RWPE2 (cell line): Measurements from ENCODE around the gene RNF112.

Experiments used
- ATAC-seq: fragments of 200-7000 bp; cut with Tn5 transposase; 3 replicates; pipeline ENCODE4 v1.9.1; 2021; ENCODE audit warnings: low read depth
- DNase-seq: peaks from one replicate; pipeline ENCODE4 v3.0.0-alpha.2; 2020; ENCODE audit warnings: low spot score
- H3K27ac ChIP-seq: fragments of 450-650 bp; 2 replicates; pipeline ENCODE4 v1.5.1; 2017; ENCODE audit warnings: mild to moderate bottlenecking; ENCODE audit not compliant: poor library complexity, severe bottlenecking
- H3K27me3 ChIP-seq: fragments of 250-450 bp; sonication (Bioruptor Pico); 2 replicates; pipeline ENCODE4 v1.5.1; 2021; ENCODE audit warnings: mild to moderate bottlenecking, moderate library complexity; ENCODE audit not compliant: insufficient read depth, poor library complexity, severe bottlenecking
- H3K36me3 ChIP-seq: fragments of 250-450 bp; sonication (Bioruptor Pico); 2 replicates; pipeline ENCODE4 v1.5.1; 2020; ENCODE audit warnings: low read depth, mild to moderate bottlenecking, moderate library complexity
- H3K4me1 ChIP-seq: fragments of 250-450 bp; sonication (Bioruptor Pico); 2 replicates; pipeline ENCODE4 v1.5.1; 2021; ENCODE audit warnings: mild to moderate bottlenecking, moderate library complexity; ENCODE audit not compliant: insufficient read depth, poor library complexity, severe bottlenecking
- H3K4me3 ChIP-seq: fragments of 250-450 bp; sonication (Bioruptor Pico); 2 replicates; pipeline ENCODE4 v1.5.1; 2021; ENCODE audit warnings: mild to moderate bottlenecking, moderate library complexity; ENCODE audit not compliant: severe bottlenecking
- H3K9me3 ChIP-seq: fragments of 250-450 bp; sonication (Bioruptor Pico); 2 replicates; pipeline ENCODE4 v1.5.1; 2021; ENCODE audit warnings: mild to moderate bottlenecking, moderate library complexity; ENCODE audit not compliant: severe bottlenecking
- CTCF ChIP-seq: fragments of 450-650 bp; IDR thresholded peaks from one replicate; pipeline ENCODE4 v1.5.1; 2017; ENCODE audit warnings: mild to moderate bottlenecking, moderate library complexity; ENCODE audit not compliant: poor library complexity, severe bottlenecking

The RNF112 gene

GRCh38 chr17:19369846-19370492 lies 41.1 kb upstream of the RNF112 start:
- H3K4me1 ChIP-seq, result no peaks in the 10 kb centered on the region
- H3K27me3 ChIP-seq, result no peaks in the 10 kb centered on the region
- H3K27ac ChIP-seq, result no peak overlapping the region
- H3K36me3 ChIP-seq, result no peaks in the 10 kb centered on the region
- DNase-seq, result peak; percentile 23
- H3K4me3 ChIP-seq, result no peak overlapping the region
- H3K9me3 ChIP-seq, result no peaks in the 10 kb centered on the region
- no peak for ATAC-seq
- no peak for TF ChIP-seq CTCF

- no peak for TF ChIP-seq CTCF
Observed at GRCh38 chr17:19370493-19370960, 40.5 kb upstream of the RNF112 start.

GRCh38 chr17:19371259-19372010 lies 39.6 kb upstream of the RNF112 start:
- H3K9me3 ChIP-seq, result no peaks in the 10 kb centered on the region
- no peaks in the 10 kb centered on the region for H3K36me3 ChIP-seq
- no peaks in the 10 kb centered on the region for H3K4me1 ChIP-seq
- DNase-seq (no peak), ATAC-seq (no peak)
- no peak for TF ChIP-seq CTCF
- no peak overlapping the region for H3K4me3 ChIP-seq
- H3K27ac ChIP-seq, result no peak overlapping the region
- H3K27me3 ChIP-seq, result no peaks in the 10 kb centered on the region

More at GRCh38 chr17:19370493-19370960, 40.5 kb upstream of the RNF112 start:
- Histone ChIP-seq H3K9me3 (no peaks in the 10 kb centered on the region), H3K4me3 (no peak overlapping the region), H3K27ac (no peak overlapping the region), H3K36me3 (no peaks in the 10 kb centered on the region), H3K4me1 (no peaks in the 10 kb centered on the region), H3K27me3 (no peaks in the 10 kb centered on the region)
- ATAC-seq, result no peak
- DNase-seq, result peak; percentile 35

- Histone ChIP-seq H3K27me3 (no peaks in the 10 kb centered on the region), H3K4me3 (no peak overlapping the region), H3K9me3 (no peaks in the 10 kb centered on the region), H3K36me3 (no peaks in the 10 kb centered on the region), H3K27ac (no peak overlapping the region), H3K4me1 (no peaks in the 10 kb centered on the region)
- ATAC-seq (no peak), DNase-seq (no peak)
- no peak for TF ChIP-seq CTCF
Observed at GRCh38 chr17:19372011-19372370, 39.0 kb upstream of the RNF112 start.

GRCh38 chr17:19372439-19372838 lies 38.6 kb upstream of the RNF112 start:
- Histone ChIP-seq H3K27ac (no peak overlapping the region), H3K9me3 (no peaks in the 10 kb centered on the region), H3K4me1 (no peaks in the 10 kb centered on the region), H3K27me3 (no peaks in the 10 kb centered on the region), H3K36me3 (no peaks in the 10 kb centered on the region), H3K4me3 (no peak overlapping the region)
- no peak for ATAC-seq
- TF ChIP-seq CTCF, result no peak
- no peak for DNase-seq
